Body of pancreas (tissue), 4 donors: ENCODE data around the gene ILF2.

Experiments
- POLR2A ChIP-seq, 3 donors: fragments of 450-650 bp; IDR thresholded peaks; one replicate each; pipeline ENCODE4 v1.6.1; 2016; ENCODE audit warnings: antibody characterized with exemption in 3 of 3, mild to moderate bottlenecking in 2 of 3
- TF ChIP-seq, protein P1 (sequence below), 7 experiments: fragments of 450-650 bp in 4 of 7; fragments of 200-600 bp in 3 of 7; sonication (generic) in 3 of 7; IDR thresholded peaks; one replicate each; pipeline ENCODE4 v1.5.1; 2016 to 2019; ENCODE audit warnings: antibody characterized with exemption in 7 of 7

DNA sequence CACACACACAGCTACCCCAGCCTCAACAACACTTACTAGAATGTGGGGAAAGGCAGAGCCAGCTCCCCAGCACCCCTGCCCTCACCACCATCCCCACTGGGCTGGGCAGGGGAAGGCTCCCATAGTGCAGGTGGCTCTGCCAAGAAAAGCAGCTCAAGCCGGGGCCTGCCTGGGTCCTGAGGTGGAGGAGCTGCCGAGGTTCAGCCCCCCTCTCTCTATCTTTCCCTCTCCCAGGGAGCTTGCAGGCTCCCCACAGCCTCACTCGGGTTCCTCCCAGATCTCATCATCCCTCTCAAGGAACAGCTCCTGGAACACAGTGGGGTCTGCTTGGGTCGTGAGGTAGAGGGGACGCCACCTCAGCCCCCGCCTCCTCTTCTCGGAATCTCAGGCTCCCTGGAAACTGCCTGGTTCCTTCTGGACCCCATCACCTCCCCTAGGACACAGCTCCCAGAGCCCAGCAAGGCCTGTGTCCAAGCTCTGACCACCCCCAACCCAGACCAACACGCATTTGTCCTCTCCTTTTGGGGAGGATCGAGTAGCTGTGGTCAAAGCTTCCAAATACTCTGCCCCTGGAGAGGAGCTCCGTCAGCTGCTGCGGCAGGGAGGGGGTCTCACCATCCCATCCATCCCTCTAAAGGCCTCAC is 58.6 kb downstream of the ILF2 start:
- TF ChIP-seq, protein P1, sequence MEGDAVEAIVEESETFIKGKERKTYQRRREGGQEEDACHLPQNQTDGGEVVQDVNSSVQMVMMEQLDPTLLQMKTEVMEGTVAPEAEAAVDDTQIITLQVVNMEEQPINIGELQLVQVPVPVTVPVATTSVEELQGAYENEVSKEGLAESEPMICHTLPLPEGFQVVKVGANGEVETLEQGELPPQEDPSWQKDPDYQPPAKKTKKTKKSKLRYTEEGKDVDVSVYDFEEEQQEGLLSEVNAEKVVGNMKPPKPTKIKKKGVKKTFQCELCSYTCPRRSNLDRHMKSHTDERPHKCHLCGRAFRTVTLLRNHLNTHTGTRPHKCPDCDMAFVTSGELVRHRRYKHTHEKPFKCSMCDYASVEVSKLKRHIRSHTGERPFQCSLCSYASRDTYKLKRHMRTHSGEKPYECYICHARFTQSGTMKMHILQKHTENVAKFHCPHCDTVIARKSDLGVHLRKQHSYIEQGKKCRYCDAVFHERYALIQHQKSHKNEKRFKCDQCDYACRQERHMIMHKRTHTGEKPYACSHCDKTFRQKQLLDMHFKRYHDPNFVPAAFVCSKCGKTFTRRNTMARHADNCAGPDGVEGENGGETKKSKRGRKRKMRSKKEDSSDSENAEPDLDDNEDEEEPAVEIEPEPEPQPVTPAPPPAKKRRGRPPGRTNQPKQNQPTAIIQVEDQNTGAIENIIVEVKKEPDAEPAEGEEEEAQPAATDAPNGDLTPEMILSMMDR (IDR thresholded peaks at IDR 0.05): no peak
- no peak for TF ChIP-seq POLR2A (IDR thresholded peaks at IDR 0.05)
